COLO668 (cell line): ENCODE results near the gene TMC7.
"Not testable (repeated sequence)": the region's sequence is repeated elsewhere in the genome, so short reads cannot be mapped to it uniquely, and the experiment has no call there.

Experiments
- DNase-seq: peaks from one replicate; lab custom pipeline; 2025; ENCODE audit not compliant: unreplicated experiment; lab: John Stamatoyannopoulos, UW

Gene TMC7

GRCh38 chr16:18983565-18984434, at the start of gene TMC7:
TMC7 (plus strand) TSS chr16:18983934; CDS start chr16:18984064, 130 bp downstream.
- peak; percentile 89 for DNase-seq

- DNase-seq: no peak
These were observed 46.9 kb upstream of the TMC7 start for GRCh38 chr16:18936727-18937340.

GRCh38 chr16:18937390-18937789, 46.3 kb upstream of the TMC7 start:
- no peak for DNase-seq

GRCh38 chr16:18938986-18939385, 44.7 kb upstream of the TMC7 start:
- DNase-seq: no peak

GRCh38 chr16:18941471-18941870, 42.3 kb upstream of the TMC7 start:
- DNase-seq: no peak

- DNase-seq: no peak
These were observed 41.7 kb upstream of the TMC7 start for GRCh38 chr16:18942061-18942460.

GRCh38 chr16:18943414-18943813, 40.3 kb upstream of the TMC7 start:
- no peak for DNase-seq

- DNase-seq: no peak
These were observed 38.5 kb upstream of the TMC7 start for GRCh38 chr16:18945233-18945632.

- DNase-seq: no peak
These were observed 35.2 kb upstream of the TMC7 start for GRCh38 chr16:18948372-18949020.

- DNase-seq: no peak
These were observed 33.1 kb upstream of the TMC7 start for GRCh38 chr16:18950469-18951185.

GRCh38 chr16:18953547-18953946, 30.2 kb upstream of the TMC7 start:
- no peak for DNase-seq

- DNase-seq: peak; percentile 32
These were observed 27.7 kb upstream of the TMC7 start for GRCh38 chr16:18955874-18956580.

GRCh38 chr16:18956658-18957241, 27.0 kb upstream of the TMC7 start:
- not testable (repeated sequence) for DNase-seq

GRCh38 chr16:18958621-18959029, 25.1 kb upstream of the TMC7 start:
- DNase-seq: no peak

GRCh38 chr16:18959031-18959505, 24.7 kb upstream of the TMC7 start:
- no peak for DNase-seq

GRCh38 chr16:18965555-18965954, 18.2 kb upstream of the TMC7 start:
- DNase-seq: no peak

- DNase-seq: no peak
These were observed 16.9 kb upstream of the TMC7 start for GRCh38 chr16:18966791-18967190.

- peak; percentile 78 for DNase-seq
These were observed 14.5 kb upstream of the TMC7 start for GRCh38 chr16:18969050-18969854.

GRCh38 chr16:18969855-18970240, 13.9 kb upstream of the TMC7 start:
- DNase-seq: no peak
